GM18517 (cell line): ENCODE data around the gene SEMA6A.
"Not testable (repeated sequence)": the region's sequence is repeated elsewhere in the genome, so short reads cannot be mapped to it uniquely, and the experiment has no call there.

Experiments
- ATAC-seq: cut with Tn5 transposase; IDR thresholded peaks from one replicate; pipeline ENCODE4 v1.9.1; 2021; ENCODE audit warnings: mild to moderate bottlenecking, moderate library complexity; ENCODE audit not compliant: unreplicated experiment

The SEMA6A gene

GRCh38 chr5:116554764-116555163, 19.9 kb downstream of the SEMA6A start:
- no peak for ATAC-seq

GRCh38 chr5:116553366-116553765, 21.3 kb downstream of the SEMA6A start:
- no peak for ATAC-seq

- ATAC-seq = no peak
Measured at GRCh38 chr5:116550082-116550481, 24.5 kb downstream of the SEMA6A start.

DNA sequence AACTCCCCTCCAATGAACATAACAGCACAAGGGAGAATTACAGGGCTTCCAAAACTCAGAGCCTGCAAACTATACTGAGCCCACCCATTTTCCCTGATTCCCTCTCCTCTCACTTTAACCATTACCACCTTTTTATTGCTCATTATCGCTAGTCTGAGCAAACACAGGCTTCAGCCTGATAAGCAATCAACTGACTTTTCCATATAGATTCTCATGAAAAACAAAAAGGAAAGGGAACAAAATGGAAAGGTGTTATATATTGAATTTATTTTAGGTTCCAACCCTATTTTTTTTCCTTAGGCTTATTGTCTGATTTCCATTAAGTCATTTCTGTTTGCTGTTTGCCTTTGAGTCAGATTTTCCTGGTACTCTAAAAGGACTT, 27.9 kb downstream of the SEMA6A start:
- ATAC-seq = no peak

DNA sequence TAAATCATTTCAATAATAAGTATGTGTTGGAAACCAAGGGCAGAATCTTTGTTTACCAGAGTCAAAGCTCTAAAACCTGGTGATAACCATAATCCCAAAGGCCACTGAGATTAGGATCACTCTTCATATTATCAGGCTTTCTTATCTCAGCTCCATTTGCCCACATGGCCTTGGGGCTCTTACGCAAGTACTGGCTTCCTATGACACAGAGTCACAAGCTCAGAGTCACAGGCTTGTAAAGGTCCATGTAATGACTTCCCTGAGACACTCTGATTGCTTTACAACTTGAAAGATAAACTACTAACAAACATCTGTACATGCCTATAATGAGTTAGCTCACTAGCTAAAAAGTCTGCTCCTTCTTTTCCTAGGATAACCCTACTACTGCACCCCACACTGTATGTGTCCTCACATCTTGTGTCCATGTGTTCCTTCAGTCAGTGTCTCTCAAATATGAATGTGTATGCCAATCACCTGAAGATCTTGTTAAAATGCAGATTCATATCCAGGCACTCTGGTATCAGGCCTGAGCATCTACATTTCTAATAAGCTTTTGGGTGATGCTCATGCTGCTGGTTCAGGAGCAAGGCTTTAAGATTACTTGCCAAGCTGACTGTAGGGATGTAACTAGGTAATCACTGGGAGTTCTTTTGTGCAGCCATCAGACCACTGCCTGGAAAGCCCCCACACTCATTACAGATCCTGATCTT, 28.4 kb downstream of the SEMA6A start:
- ATAC-seq = no peak

DNA sequence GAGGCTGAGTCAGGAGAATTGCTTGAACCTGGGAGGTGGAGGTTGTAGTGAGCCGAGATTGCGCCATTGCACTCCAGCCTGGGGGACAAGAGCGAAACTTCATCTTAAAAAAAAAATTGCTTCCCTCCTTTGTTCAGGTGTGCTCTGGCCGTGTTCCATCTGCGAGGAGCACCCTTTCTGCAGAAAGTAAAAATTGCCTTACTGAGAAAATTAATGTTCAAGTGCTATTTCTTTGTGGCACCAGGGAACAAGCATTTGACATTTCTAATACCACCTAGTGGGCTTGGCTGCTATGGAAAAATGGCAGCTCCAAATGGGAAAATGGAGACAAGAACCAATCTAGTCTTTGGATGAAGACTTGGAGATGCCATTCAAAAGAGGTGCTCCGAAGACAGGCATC, 29.2 kb downstream of the SEMA6A start:
- not testable (repeated sequence) for ATAC-seq

DNA sequence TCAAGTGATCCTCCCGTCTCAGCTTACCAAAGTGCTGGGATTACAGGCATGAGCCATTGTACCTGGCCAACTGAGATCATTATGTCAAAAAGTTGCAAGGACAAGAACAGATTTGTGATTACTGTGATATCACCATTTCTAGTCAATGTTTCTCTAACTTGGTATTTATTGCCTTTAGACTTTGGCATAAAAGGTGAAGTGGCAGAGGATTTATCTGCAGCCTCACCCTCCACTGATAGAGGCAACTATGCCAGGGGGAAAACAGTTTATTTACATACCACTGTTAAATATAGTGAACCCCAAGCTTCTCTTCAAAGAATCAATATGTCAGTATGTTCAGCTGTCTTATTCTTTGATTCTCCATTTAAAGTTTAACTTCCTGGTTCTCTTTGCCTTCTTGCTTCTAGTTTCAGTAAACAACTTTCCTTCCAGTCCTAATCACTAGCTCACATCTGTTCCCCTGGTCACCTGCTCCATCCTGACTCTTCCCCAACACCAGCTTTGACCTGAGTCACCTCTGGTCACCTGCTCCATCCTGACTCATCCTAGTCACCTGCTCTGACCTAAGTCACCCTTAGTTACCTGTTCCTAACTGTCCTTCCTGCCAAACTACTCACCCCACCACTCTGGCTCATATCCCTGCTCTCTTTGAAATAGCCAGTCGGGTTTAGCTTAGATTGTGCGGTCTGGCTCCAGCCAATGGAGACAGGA, 29.9 kb downstream of the SEMA6A start:
- ATAC-seq = no peak

DNA sequence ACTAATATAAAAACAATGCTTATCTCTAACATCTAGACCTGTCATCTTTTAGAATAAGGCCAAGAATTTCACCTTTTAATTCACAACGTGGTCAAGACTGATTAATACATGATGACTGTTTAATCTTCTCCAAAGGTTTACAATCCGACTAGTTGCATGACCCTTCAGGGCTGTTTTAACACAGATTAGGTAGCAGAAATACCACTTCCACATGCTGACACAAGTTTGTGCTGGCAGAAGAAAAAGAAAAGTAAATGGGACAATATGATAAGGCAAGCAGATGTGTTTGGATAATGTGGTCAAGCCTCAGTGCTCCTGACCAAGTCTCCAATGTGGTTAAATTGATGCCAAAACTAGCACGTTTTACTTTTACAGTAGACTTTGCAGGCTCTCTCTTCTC, 31.1 kb downstream of the SEMA6A start:
- no peak for ATAC-seq

GRCh38 chr5:116542619-116543018, 32.0 kb downstream of the SEMA6A start:
- no peak for ATAC-seq

DNA sequence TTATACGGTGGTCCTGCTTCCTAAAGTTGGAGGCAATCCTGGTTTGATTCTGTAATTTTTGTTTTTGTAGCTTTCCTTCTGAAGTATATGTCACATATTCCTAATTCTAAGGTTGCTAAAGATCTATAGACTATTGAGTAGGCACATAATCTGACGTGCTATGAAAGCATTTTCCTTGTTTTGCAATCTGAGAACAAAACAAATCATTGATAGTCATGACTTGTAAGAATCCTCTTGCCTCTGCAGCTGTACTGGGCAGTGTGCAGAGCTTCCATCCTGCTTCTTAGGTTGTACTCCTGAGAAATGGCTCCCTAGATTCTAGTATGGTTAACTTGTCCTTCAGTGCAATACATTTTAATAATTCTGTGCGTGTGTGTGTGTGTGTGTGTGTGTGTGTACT, 35.4 kb downstream of the SEMA6A start:
- no peak for ATAC-seq

GRCh38 chr5:116536316-116537083, 38.1 kb downstream of the SEMA6A start:
- ATAC-seq = no peak

GRCh38 chr5:116534964-116535651, 39.5 kb downstream of the SEMA6A start:
- ATAC-seq = no peak

DNA sequence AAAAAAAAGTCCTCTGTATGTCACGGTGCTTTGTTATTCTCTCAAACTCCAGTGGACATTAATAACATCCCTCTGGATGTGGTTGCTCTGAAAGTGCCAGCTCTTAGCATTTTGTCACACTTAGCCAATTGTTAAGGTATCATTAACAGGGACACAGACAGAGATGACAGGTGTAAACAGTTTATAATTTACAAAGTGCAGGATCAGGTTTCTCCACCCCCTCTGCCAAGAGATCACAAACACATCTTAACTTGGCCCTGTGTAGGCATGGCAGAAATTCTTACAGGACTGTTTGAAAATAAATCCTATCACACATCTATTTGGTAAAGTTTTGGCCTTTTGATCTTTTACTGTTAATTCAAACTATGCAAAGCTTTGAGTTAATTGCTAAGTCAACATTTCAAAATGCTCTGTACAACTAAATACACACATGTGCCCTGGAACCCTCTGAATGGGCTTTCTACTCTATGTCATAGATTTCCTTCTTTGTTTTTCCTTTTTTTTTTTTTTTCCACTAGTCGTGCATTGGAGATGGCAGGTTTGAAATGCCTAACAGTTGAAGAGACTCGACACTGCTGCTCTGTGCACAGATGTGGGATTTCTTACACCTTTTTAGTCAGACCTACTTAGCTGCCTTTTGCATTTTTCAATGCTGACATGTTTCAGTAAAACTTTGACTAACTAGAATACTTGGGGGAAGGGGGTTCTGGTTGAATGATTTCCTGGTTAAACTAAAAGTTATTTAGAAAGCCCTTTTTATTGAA, 41.7 kb downstream of the SEMA6A start:
- no peak for ATAC-seq

GRCh38 chr5:116531635-116532034, 43.0 kb downstream of the SEMA6A start:
- no peak for ATAC-seq

- ATAC-seq = no peak
Measured at GRCh38 chr5:116531117-116531516, 43.5 kb downstream of the SEMA6A start.

GRCh38 chr5:116530276-116530675, 44.3 kb downstream of the SEMA6A start:
- ATAC-seq = no peak

GRCh38 chr5:116529615-116530014, 45.0 kb downstream of the SEMA6A start:
- ATAC-seq = no peak

DNA sequence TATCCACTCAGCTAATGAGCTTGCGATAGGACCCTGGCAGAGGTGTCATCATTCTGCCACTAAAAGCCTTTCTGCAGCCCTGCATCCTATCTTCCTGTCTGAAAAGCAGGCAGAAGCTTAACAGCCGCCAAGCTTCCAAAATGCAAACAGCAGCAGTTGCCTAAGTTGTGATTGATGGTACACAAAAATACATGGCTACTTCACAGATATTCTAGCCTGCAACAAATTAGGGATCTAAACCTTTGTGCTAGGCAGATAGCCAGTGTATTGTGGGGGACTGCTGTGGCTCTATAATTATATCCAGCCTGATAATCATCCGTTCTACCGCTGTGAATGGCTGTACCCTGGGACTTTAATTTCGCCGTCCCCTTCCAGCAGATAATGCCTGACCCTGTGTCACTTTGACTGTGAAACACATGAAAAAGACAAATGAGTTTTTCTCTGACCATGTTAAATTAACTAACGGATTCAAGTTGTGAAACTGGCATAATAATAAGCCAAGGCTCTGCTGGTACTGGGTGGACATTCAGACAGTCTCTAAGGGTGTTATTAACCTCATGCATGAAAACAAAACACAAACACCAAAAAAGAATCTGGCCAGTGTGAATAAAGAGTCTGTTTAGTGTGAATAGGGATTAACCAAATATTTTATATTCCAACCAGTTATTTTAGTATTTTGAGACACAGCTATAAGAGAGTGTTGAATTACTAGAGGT, 45.9 kb downstream of the SEMA6A start:
- ATAC-seq = no peak

DNA sequence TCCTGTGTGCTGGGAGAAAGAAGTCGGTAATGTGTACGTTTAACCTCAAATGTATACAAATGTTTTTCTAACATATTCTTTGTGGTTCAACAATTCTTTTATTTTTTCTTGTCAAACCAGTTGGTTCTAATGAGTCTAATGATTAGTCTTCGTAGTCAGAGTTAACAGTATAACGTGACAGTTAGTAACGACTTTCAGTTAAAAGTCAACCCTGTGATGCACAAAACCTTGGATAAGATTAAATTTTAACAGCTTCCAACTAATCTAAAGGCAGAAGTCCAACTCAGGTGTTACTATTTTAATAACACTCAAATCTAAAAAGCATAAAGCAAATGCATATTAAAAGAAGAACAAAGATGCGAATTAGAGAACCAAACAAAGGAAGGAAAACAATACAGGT, 47.0 kb downstream of the SEMA6A start:
- ATAC-seq = no peak

GRCh38 chr5:116525674-116526073, 48.9 kb downstream of the SEMA6A start:
- ATAC-seq = no peak
